OCI-LY3 (cell line): Measurements from ENCODE around the gene ANKEF1.

ENCODE experiments used
- CTCF ChIP-seq: fragments of 200-600, 300-600 bp; sonication (generic); IDR thresholded peaks from 2 replicates; pipeline ENCODE4 v1.5.1; 2014; ENCODE audit warnings: antibody characterized with exemption, low read length, low read depth
- EZH2phosphoT487 ChIP-seq: fragments of 200-600 bp; shearing (Covaris generic); IDR thresholded peaks from 2 replicates; pipeline ENCODE4 v1.6.1; 2018; ENCODE audit warnings: antibody characterized with exemption, mixed run types, low read depth

- TF ChIP-seq CTCF (no peak), EZH2phosphoT487 (no peak)
Observed at GRCh38 chr20:9995510-9996272, 39.1 kb upstream of the ANKEF1 start.
